Measurements from ENCODE around the gene ALDH2.
"Not testable (repeated sequence)": the region's sequence is repeated elsewhere in the genome, so short reads cannot be mapped to it uniquely, and the experiment has no call there.

ALDH2 gene

GRCh38 chr12:111791507-111791906, 24.8 kb downstream of the ALDH2 start:
- no peak for DNase-seq

GRCh38 chr12:111792155-111792855, 25.6 kb downstream of the ALDH2 start:
- no peak for DNase-seq

- no peak for DNase-seq
Observed at GRCh38 chr12:111792856-111793235, 26.1 kb downstream of the ALDH2 start.

GRCh38 chr12:111798182-111798581, 31.4 kb downstream of the ALDH2 start:
- no peak for DNase-seq

GRCh38 chr12:111799758-111800157, 33.0 kb downstream of the ALDH2 start:
- no peak for DNase-seq

- DNase-seq: no peak
Observed at GRCh38 chr12:111803038-111803626, 36.4 kb downstream of the ALDH2 start.

- DNase-seq: no peak
Observed at GRCh38 chr12:111803851-111804250, 37.1 kb downstream of the ALDH2 start.

- DNase-seq: no peak
Observed at GRCh38 chr12:111806304-111806703, 39.6 kb downstream of the ALDH2 start.

GRCh38 chr12:111807232-111807631, 40.5 kb downstream of the ALDH2 start:
- no peak for DNase-seq

- peak; percentile 75 for DNase-seq
Observed at GRCh38 chr12:111812881-111813741, 46.4 kb downstream of the ALDH2 start.

GRCh38 chr12:111816065-111816615, 49.4 kb downstream of the ALDH2 start:
- no peak for DNase-seq

GRCh38 chr12:111816898-111817297, 50.2 kb downstream of the ALDH2 start:
- not testable (repeated sequence) for DNase-seq

GRCh38 chr12:111818340-111818739, 51.6 kb downstream of the ALDH2 start:
- no peak for DNase-seq

GRCh38 chr12:111819191-111820158, 52.7 kb downstream of the ALDH2 start:
- no peak for DNase-seq

- not testable (repeated sequence) for DNase-seq
Observed at GRCh38 chr12:111820828-111821227, 54.1 kb downstream of the ALDH2 start.

GRCh38 chr12:111822886-111823285, 56.2 kb downstream of the ALDH2 start:
- no peak for DNase-seq

GRCh38 chr12:111823891-111824290, 57.2 kb downstream of the ALDH2 start:
- DNase-seq: no peak

GRCh38 chr12:111824312-111824711, 57.6 kb downstream of the ALDH2 start:
- DNase-seq: not testable (repeated sequence)

- DNase-seq: no peak
Observed at GRCh38 chr12:111825509-111825908, 58.8 kb downstream of the ALDH2 start.

GRCh38 chr12:111826316-111826715, 59.6 kb downstream of the ALDH2 start:
- DNase-seq: no peak

GRCh38 chr12:111826992-111827391, 60.3 kb downstream of the ALDH2 start:
- no peak for DNase-seq

GRCh38 chr12:111827907-111828306, 61.2 kb downstream of the ALDH2 start:
- DNase-seq: no peak

Measured in fibroblast of skin of right biceps (primary cell).